DOHH2 (cell line): Measurements from ENCODE around the gene LPIN1.

Experiments used
- H3F3A ChIP-seq: fragments of 200-600 bp; sonication (generic), shearing (Covaris generic); 2 replicates; pipeline ENCODE4 v1.6.0; 2016; ENCODE audit warnings: antibody characterized with exemption, mild to moderate bottlenecking; ENCODE audit not compliant: control insufficient read depth, insufficient read depth
- H3K27ac ChIP-seq: fragments of 200-600 bp; sonication (generic); 2 replicates; pipeline ENCODE4 v1.5.1; 2014; ENCODE audit warnings: low read depth, mild to moderate bottlenecking, low read length, moderate library complexity
- H3K27me3 ChIP-seq: fragments of 200-600 bp; sonication (generic); 2 replicates; pipeline ENCODE4 v1.6.1; 2014; ENCODE audit warnings: mild to moderate bottlenecking, low read length, mixed read lengths; ENCODE audit not compliant: control insufficient read depth
- H3K36me3 ChIP-seq: fragments of 200-600 bp; sonication (generic); 2 replicates; pipeline ENCODE4 v1.6.1; 2014; ENCODE audit warnings: mild to moderate bottlenecking, low read length, moderate library complexity, mixed read lengths; ENCODE audit not compliant: control insufficient read depth
- H3K4me1 ChIP-seq: fragments of 200-600 bp; sonication (generic); 2 replicates; pipeline ENCODE4 v1.6.1; 2014; ENCODE audit warnings: mild to moderate bottlenecking, low read length, mixed read lengths; ENCODE audit not compliant: control insufficient read depth
- H3K4me2 ChIP-seq: fragments of 200-600 bp; sonication (generic); 2 replicates; pipeline ENCODE4 v1.6.0; 2014; ENCODE audit warnings: mild to moderate bottlenecking, low read length, moderate library complexity
- H3K4me3 ChIP-seq: fragments of 200-600 bp; sonication (generic); 2 replicates; pipeline ENCODE4 v1.5.1; 2014; ENCODE audit warnings: mild to moderate bottlenecking, low read length, mixed read lengths
- H3K79me2 ChIP-seq: fragments of 200-600 bp; sonication (generic); 2 replicates; pipeline ENCODE4 v1.6.1; 2014; ENCODE audit warnings: mild to moderate bottlenecking, low read length, mixed read lengths; ENCODE audit not compliant: control insufficient read depth
- H3K9me2 ChIP-seq: fragments of 200-600 bp; sonication (generic); replicated peaks from 2 replicates; pipeline ENCODE4 v1.6.1; 2014; ENCODE audit warnings: mild to moderate bottlenecking, low read length, mixed read lengths; ENCODE audit not compliant: control insufficient read depth
- H3K9me3 ChIP-seq: fragments of 200-600 bp; sonication (generic); 2 replicates; pipeline ENCODE4 v1.6.1; 2014; ENCODE audit warnings: antibody characterized with exemption, low read length, mixed read lengths; ENCODE audit not compliant: control insufficient read depth, insufficient read depth
- H4K20me1 ChIP-seq: fragments of 200-600 bp; sonication (generic); 2 replicates; pipeline ENCODE4 v1.6.0; 2014; ENCODE audit warnings: low read depth, mild to moderate bottlenecking, antibody characterized with exemption, low read length, moderate library complexity; ENCODE audit not compliant: control insufficient read depth, insufficient read depth
- CTCF ChIP-seq: fragments of 200-600 bp; sonication (generic); IDR thresholded peaks from one replicate; pipeline ENCODE4 v1.5.1; 2014; ENCODE audit warnings: antibody characterized with exemption, mild to moderate bottlenecking, low read depth, low read length; ENCODE audit not compliant: poor library complexity, severe bottlenecking
- EZH2phosphoT487 ChIP-seq: fragments of 200-600 bp; sonication (generic); IDR thresholded peaks from 2 replicates; pipeline ENCODE4 v1.6.1; 2017; ENCODE audit warnings: borderline replicate concordance, mild to moderate bottlenecking, antibody characterized with exemption, low read length, moderate library complexity, mixed read lengths

The LPIN1 gene

GRCh38 chr2:11766016-11766415 lies 19.6 kb downstream of the LPIN1 start:
- Histone ChIP-seq H3K4me1 (no peaks in the 10 kb centered on the region), H3K4me2 (no peak overlapping the region), H3K36me3 (peaks cover 33% of the 10 kb centered on the region), H3K9me2 (no peaks in the 10 kb centered on the region), H3K4me3 (no peak overlapping the region), H3K27me3 (no peaks in the 10 kb centered on the region), H3K27ac (no peak overlapping the region), H3F3A (peaks cover 2% of the 10 kb centered on the region; the same call in 1 of the 2 replicates), H3K79me2 (peaks cover 15% of the 10 kb centered on the region), H4K20me1 (peaks cover 6% of the 10 kb centered on the region; the same call in 1 of the 2 replicates), H3K9me3 (no peaks in the 10 kb centered on the region)
- TF ChIP-seq EZH2phosphoT487, result no peak
- TF ChIP-seq CTCF, result no peak

DNA sequence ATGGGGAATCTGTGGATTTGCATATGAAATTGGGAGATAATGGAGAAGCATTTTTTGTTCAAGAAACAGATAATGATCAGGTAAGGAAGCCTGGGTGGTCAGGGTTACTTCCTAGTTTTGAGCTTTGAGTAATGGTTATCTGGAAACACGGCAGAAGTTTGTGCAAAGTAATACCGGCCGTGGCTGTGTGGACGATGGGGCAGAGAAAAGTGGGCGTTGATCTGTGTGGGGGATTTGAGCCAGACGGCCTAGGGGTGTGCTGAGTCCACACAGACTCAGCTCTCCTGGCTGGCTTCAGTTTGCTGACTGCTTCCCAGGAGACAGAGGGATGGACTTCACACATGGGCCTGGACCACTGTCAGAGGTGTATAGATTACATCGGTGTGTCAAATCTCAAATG lies 21.3 kb downstream of the LPIN1 start:
- H3K4me1 ChIP-seq, result no peaks in the 10 kb centered on the region
- H4K20me1 ChIP-seq, result no peaks in the 10 kb centered on the region
- H3K9me3 ChIP-seq, result no peaks in the 10 kb centered on the region
- no peaks in the 10 kb centered on the region for H3K9me2 ChIP-seq
- no peak for TF ChIP-seq CTCF
- no peak for TF ChIP-seq EZH2phosphoT487
- no peaks in the 10 kb centered on the region for H3F3A ChIP-seq
- H3K4me2 ChIP-seq, result no peak overlapping the region
- H3K36me3 ChIP-seq, result peaks cover 40% of the 10 kb centered on the region
- H3K27ac ChIP-seq, result no peak overlapping the region
- H3K27me3 ChIP-seq, result no peaks in the 10 kb centered on the region
- no peak overlapping the region for H3K4me3 ChIP-seq
- peaks cover 3% of the 10 kb centered on the region for H3K79me2 ChIP-seq

- H3F3A ChIP-seq, result no peaks in the 10 kb centered on the region
- H3K27me3 ChIP-seq, result no peaks in the 10 kb centered on the region
- H3K27ac ChIP-seq, result no peak overlapping the region
- H3K9me3 ChIP-seq, result no peaks in the 10 kb centered on the region
- TF ChIP-seq EZH2phosphoT487 (no peak), CTCF (no peak)
- no peak overlapping the region for H3K4me2 ChIP-seq
- H3K9me2 ChIP-seq, result no peaks in the 10 kb centered on the region
- no peaks in the 10 kb centered on the region for H3K79me2 ChIP-seq
- no peaks in the 10 kb centered on the region for H4K20me1 ChIP-seq
- no peak overlapping the region for H3K4me3 ChIP-seq
- no peaks in the 10 kb centered on the region for H3K4me1 ChIP-seq
- peaks cover 51% of the 10 kb centered on the region for H3K36me3 ChIP-seq
Observed at GRCh38 chr2:11768946-11769345, 22.5 kb downstream of the LPIN1 start.

GRCh38 chr2:11769516-11769915 lies 23.1 kb downstream of the LPIN1 start:
- no peaks in the 10 kb centered on the region for H3F3A ChIP-seq
- no peaks in the 10 kb centered on the region for H3K4me1 ChIP-seq
- no peak overlapping the region for H3K27ac ChIP-seq
- no peak overlapping the region for H3K4me3 ChIP-seq
- H3K4me2 ChIP-seq, result no peak overlapping the region
- peaks cover 55% of the 10 kb centered on the region for H3K36me3 ChIP-seq
- H3K9me3 ChIP-seq, result no peaks in the 10 kb centered on the region
- TF ChIP-seq EZH2phosphoT487 (no peak), CTCF (no peak)
- no peaks in the 10 kb centered on the region for H3K9me2 ChIP-seq
- no peaks in the 10 kb centered on the region for H4K20me1 ChIP-seq
- H3K79me2 ChIP-seq, result no peaks in the 10 kb centered on the region
- no peaks in the 10 kb centered on the region for H3K27me3 ChIP-seq
